Measurements from ENCODE around the gene KRT80. TPM values are rescaled to one million over a fixed set of nuclear protein-coding genes. Genes with fewer than 3 reads are reported as not detected.

KRT80 gene
- total RNA-seq, 1 experiment from 2014 or later, result 51.5 TPM

GRCh38 chr12:52186118-52186840 lies 5.5 kb downstream of the KRT80 start:
- ATAC-seq (peak; percentile 75), DNase-seq (ENCODE audit: low read depth, low spot score) (no peak)
- H3K4me1 ChIP-seq (ENCODE audit: control insufficient read depth, insufficient read depth, low read length), result peaks cover 94% of the 10 kb centered on the region
- no peaks in the 10 kb centered on the region for H3K27me3 ChIP-seq (ENCODE audit: control insufficient read depth, insufficient read depth, low read length)
- no peak overlapping the region for H3K4me3 ChIP-seq (ENCODE audit: low read depth in 2 of 2, low read length in 2 of 2)
- BruUV-seq (replicated peaks), result no TSS peak
- in situ Hi-C loops (cut with HindIII; ENCODE audit: low pct_unique_long_range_greater_than_20kb, low sequenced_read_pairs) (no loop called here), intact Hi-C loops (cut with micrococcal nuclease; ENCODE audit: unreplicated experiment) (no loop called here)
- ChIA-PET POLR2A (interaction anchor here (0.6 kb wide), 1 partner anchor 15 kb away, joined by 3 read pairs; no protein-coding TSS in a partner anchor), CTCF (interaction anchor here (0.6 to 1.7 kb wide), 4 partner anchors 12 to 141 kb away, joined by 3 to 4 read pairs (median 3); no protein-coding TSS in a partner anchor)
- peak overlapping the region; percentile 95 for H3K27ac ChIP-seq (ENCODE audit: low read length)
- no peaks in the 10 kb centered on the region for H3K9me3 ChIP-seq (ENCODE audit: control insufficient read depth, insufficient read depth, low read depth, low read length)
- TF ChIP-seq, protein P1, sequence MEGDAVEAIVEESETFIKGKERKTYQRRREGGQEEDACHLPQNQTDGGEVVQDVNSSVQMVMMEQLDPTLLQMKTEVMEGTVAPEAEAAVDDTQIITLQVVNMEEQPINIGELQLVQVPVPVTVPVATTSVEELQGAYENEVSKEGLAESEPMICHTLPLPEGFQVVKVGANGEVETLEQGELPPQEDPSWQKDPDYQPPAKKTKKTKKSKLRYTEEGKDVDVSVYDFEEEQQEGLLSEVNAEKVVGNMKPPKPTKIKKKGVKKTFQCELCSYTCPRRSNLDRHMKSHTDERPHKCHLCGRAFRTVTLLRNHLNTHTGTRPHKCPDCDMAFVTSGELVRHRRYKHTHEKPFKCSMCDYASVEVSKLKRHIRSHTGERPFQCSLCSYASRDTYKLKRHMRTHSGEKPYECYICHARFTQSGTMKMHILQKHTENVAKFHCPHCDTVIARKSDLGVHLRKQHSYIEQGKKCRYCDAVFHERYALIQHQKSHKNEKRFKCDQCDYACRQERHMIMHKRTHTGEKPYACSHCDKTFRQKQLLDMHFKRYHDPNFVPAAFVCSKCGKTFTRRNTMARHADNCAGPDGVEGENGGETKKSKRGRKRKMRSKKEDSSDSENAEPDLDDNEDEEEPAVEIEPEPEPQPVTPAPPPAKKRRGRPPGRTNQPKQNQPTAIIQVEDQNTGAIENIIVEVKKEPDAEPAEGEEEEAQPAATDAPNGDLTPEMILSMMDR (IDR thresholded peaks at IDR 0.05), result no peak
- no peak for TF ChIP-seq POLR2AphosphoS5 (IDR thresholded peaks at IDR 0.05; ENCODE audit: low read depth, low read length)
- TF ChIP-seq REST (IDR thresholded peaks at IDR 0.05; ENCODE audit: insufficient read depth in 1 of 2, low read depth in 2 of 2, low read length in 1 of 2), result no peak
- no peak for TF ChIP-seq SIN3A (IDR thresholded peaks at IDR 0.05; ENCODE audit: borderline replicate concordance, insufficient read depth, low read depth, low read length)
- no peak for TF ChIP-seq TCF7L2 (IDR thresholded peaks at IDR 0.05; ENCODE audit: low read depth, low read length)
- no peaks in the 10 kb centered on the region for H3K36me3 ChIP-seq (ENCODE audit: control insufficient read depth, insufficient read depth, low read length)

DNA sequence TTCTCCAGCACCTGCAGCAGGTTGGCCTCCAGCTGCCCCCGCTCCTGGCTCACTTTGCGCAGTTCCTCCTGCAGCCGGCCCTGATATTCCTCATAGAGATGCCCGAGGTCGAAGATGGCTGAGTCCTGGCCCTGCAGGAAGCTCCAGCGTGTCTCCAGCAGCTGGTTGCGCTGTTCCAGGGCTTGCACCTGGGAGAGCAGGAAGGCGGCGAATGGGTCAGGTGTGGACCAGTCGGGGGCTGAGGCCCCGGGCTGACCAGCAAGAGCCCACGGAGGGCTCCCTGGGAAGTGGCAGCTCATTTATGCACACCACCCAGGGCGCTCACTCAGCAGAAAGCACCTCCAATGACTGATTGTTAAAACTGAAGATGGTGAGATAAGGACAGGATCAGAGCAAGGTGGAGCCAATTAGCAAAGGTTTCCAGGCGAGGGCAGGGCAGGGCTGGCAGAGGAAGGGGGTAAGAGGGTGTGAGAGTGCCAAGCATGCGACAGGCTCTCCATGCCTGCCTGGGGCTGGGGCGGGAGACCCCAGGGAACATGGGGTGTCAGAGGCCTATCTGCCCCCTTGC lies 6.3 kb downstream of the KRT80 start:
- CTCF ChIA-PET, result interaction anchor here (1.0 to 1.7 kb wide), 3 partner anchors 11 to 142 kb away, joined by 3 to 4 read pairs (median 3); no protein-coding TSS in a partner anchor

More for the DNA sequence above, 6.3 kb downstream of the KRT80 start:
- intact Hi-C loops (cut with micrococcal nuclease; ENCODE audit: unreplicated experiment), result no loop called here
- ATAC-seq, result peak; percentile 20; the same call in 1 of the 2 replicates
- Histone ChIP-seq H3K4me3 (ENCODE audit: low read depth in 2 of 2, low read length in 2 of 2) (no peak overlapping the region), H3K9me3 (ENCODE audit: control insufficient read depth, insufficient read depth, low read depth, low read length) (no peaks in the 10 kb centered on the region), H3K36me3 (ENCODE audit: control insufficient read depth, insufficient read depth, low read length) (no peaks in the 10 kb centered on the region), H3K27ac (ENCODE audit: low read length) (peak overlapping the region; percentile 95), H3K27me3 (ENCODE audit: control insufficient read depth, insufficient read depth, low read length) (no peaks in the 10 kb centered on the region), H3K4me1 (ENCODE audit: control insufficient read depth, insufficient read depth, low read length) (peaks cover 88% of the 10 kb centered on the region)
- TF ChIP-seq REST (IDR thresholded peaks at IDR 0.05; ENCODE audit: insufficient read depth in 1 of 2, low read depth in 2 of 2, low read length in 1 of 2), result no peak
- TF ChIP-seq POLR2AphosphoS5 (IDR thresholded peaks at IDR 0.05; ENCODE audit: low read depth, low read length), result no peak
- TF ChIP-seq TCF7L2 (IDR thresholded peaks at IDR 0.05; ENCODE audit: low read depth, low read length), result no peak
- no peak for TF ChIP-seq SIN3A (IDR thresholded peaks at IDR 0.05; ENCODE audit: borderline replicate concordance, insufficient read depth, low read depth, low read length)
- TF ChIP-seq, protein P1 (IDR thresholded peaks at IDR 0.05), result no peak
- in situ Hi-C loops (cut with HindIII; ENCODE audit: low pct_unique_long_range_greater_than_20kb, low sequenced_read_pairs), result no loop called here
- no peak for DNase-seq (ENCODE audit: low read depth, low spot score)
- BruUV-seq (replicated peaks), result no TSS peak
- POLR2A ChIA-PET, result interaction anchor here (0.6 kb wide), 1 partner anchor 16 kb away, joined by 3 read pairs; no protein-coding TSS in a partner anchor

All from Panc1 (cell line).